ENCODE measurements around the gene RC3H1.

- TF ChIP-seq CREB5 (CRISPR knock-in tag; IDR thresholded peaks at IDR 0.05) (no peak), EGR1 (conservative IDR thresholded peaks at IDR 0.05) (no peak), CBX5 (IDR thresholded peaks at IDR 0.05; ENCODE audit: borderline replicate concordance, low read depth) (no peak), MAX (CRISPR knock-in tag; IDR thresholded peaks at IDR 0.05) (no peak)
These were observed 132.3 kb downstream of the RC3H1 start for GRCh38 chr1:173889885-173890284.

Measured in K562 (cell line).